CD4-positive, alpha-beta T cell (primary cell): ENCODE measurements around the gene MIPOL1. TPM values are rescaled to one million over a fixed set of nuclear protein-coding genes. Genes with fewer than 3 reads are reported as not detected.

Experiments
- ATAC-seq: fragments of 200-7000 bp; cut with Tn5 transposase; one replicate; pipeline ENCODE4 v1.10.0; 2022; ENCODE audit warnings: mild to moderate bottlenecking; ENCODE audit not compliant: poor library complexity
- CTCF ChIA-PET: fragments of 350-600 bp; sonication (Branson Sonifier 250); formaldehyde crosslinking; loops from one replicate; lab custom pipeline; 2021; ENCODE audit warnings: antibody characterized with exemption, inconsistent platforms; lab: Charles Lee
- POLR2A ChIA-PET: fragments of 350-600 bp; sonication (Branson Sonifier 250); formaldehyde crosslinking; loops from one replicate; lab custom pipeline; 2021; ENCODE audit warnings: antibody characterized with exemption, inconsistent platforms; lab: Charles Lee
- DNase-seq, 14 experiments: peaks; one replicate each; pipeline ENCODE4 v3.0.0-alpha.2; 2013 to 2020; ENCODE audit warnings: mixed read lengths in 2 of 14
- H3K27ac ChIP-seq, 2 donors: one replicate each; pipeline versions ENCODE4 v1.5.1 to v1.7.0; 2013; ENCODE audit warnings: low read length in 2 of 2, low read depth in 1 of 2, mild to moderate bottlenecking in 1 of 2
- H3K27me3 ChIP-seq, 2 experiments: 1 replicate in 1 of 2; 2 replicates in 1 of 2; pipeline versions ENCODE4 v1.6.1 to v1.7.0; 2013; ENCODE audit warnings: low read length in 2 of 2, control low read depth in 1 of 2, mild to moderate bottlenecking in 1 of 2, moderate library complexity in 1 of 2; ENCODE audit not compliant: insufficient read depth in 2 of 2, control insufficient read depth in 1 of 2
- H3K36me3 ChIP-seq: one replicate; pipeline ENCODE4 v1.6.1; 2013; ENCODE audit warnings: low read length, control low read depth; ENCODE audit not compliant: insufficient read depth
- H3K4me1 ChIP-seq: one replicate; pipeline ENCODE4 v1.6.1; 2013; ENCODE audit warnings: low read length, control low read depth; ENCODE audit not compliant: insufficient read depth
- H3K4me3 ChIP-seq: one replicate; pipeline ENCODE4 v1.5.1; 2013; ENCODE audit warnings: mild to moderate bottlenecking, low read length, moderate library complexity
- H3K9me3 ChIP-seq, 2 experiments: 1 replicate in 1 of 2; 2 replicates in 1 of 2; pipeline versions ENCODE4 v1.6.1 to v1.7.0; 2013; ENCODE audit warnings: low read length in 2 of 2, mild to moderate bottlenecking in 2 of 2, control low read depth in 1 of 2, moderate library complexity in 1 of 2; ENCODE audit not compliant: control insufficient read depth in 1 of 2, insufficient read depth in 1 of 2
- H3K27ac Mint-ChIP-seq: one replicate; pipeline ENCODE4 v1.8.0; 2020; ENCODE audit warnings: mixed read lengths
- H3K27me3 Mint-ChIP-seq: one replicate; pipeline ENCODE4 v1.8.0; 2021; ENCODE audit warnings: mixed read lengths
- H3K36me3 Mint-ChIP-seq: one replicate; pipeline ENCODE4 v1.8.0; 2021; ENCODE audit warnings: low read depth, mixed read lengths
- H3K4me1 Mint-ChIP-seq: one replicate; pipeline ENCODE4 v1.8.0; 2021; ENCODE audit warnings: low read depth, mixed read lengths
- H3K4me3 Mint-ChIP-seq: one replicate; pipeline ENCODE4 v1.8.0; 2020; ENCODE audit warnings: mild to moderate bottlenecking, mixed read lengths
- H3K9me3 Mint-ChIP-seq: one replicate; pipeline ENCODE4 v1.8.0; 2020; ENCODE audit warnings: mixed read lengths
- intact Hi-C, 2 experiments: fragments of 100-400 bp; cut with DNase I in 1 of 2; cut with micrococcal nuclease in 1 of 2; formaldehyde crosslinking; loops; one replicate each; pipeline versions ENCODE4 v1.15.1 to v1.9.0; 2023 to 2025; cut with DNase I, micrococcal nuclease
- total RNA-seq, 174 experiments: library from RNA in 2 of 174; stranded (reverse) in 2 of 174; gene quantifications; one replicate each; pipeline ENCODE4 v1.2.3 and lab custom pipeline; 2021 to 2026
- TF ChIP-seq, protein P1 (sequence below): fragments of 200-600 bp; IDR thresholded peaks from one replicate; pipeline ENCODE4 v1.8.0; 2022; ENCODE audit warnings: antibody characterized with exemption, mild to moderate bottlenecking

MIPOL1 gene
- total RNA-seq, 2 experiments from 2014 or later: 0.30 TPM; not detected in 1

DNA sequence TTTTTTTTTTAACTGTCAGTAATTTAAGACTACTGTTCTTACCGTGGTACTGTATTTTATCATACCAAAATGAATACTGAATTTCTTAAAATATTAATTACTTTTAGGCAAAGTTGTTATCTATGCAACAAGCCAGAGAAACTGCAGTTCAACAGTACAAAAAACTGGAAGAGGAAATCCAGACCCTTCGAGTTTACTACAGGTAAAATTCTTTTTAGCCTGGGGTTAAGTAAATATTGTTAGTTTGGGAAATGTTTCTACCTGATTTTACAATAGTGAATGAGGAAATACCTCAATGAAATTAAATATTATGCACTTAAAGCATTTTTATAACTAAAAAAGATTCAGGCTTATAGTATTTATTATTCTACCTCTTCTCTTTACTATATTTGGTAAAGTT lies 225.0 kb downstream of the MIPOL1 start:
- TF ChIP-seq, protein P1, sequence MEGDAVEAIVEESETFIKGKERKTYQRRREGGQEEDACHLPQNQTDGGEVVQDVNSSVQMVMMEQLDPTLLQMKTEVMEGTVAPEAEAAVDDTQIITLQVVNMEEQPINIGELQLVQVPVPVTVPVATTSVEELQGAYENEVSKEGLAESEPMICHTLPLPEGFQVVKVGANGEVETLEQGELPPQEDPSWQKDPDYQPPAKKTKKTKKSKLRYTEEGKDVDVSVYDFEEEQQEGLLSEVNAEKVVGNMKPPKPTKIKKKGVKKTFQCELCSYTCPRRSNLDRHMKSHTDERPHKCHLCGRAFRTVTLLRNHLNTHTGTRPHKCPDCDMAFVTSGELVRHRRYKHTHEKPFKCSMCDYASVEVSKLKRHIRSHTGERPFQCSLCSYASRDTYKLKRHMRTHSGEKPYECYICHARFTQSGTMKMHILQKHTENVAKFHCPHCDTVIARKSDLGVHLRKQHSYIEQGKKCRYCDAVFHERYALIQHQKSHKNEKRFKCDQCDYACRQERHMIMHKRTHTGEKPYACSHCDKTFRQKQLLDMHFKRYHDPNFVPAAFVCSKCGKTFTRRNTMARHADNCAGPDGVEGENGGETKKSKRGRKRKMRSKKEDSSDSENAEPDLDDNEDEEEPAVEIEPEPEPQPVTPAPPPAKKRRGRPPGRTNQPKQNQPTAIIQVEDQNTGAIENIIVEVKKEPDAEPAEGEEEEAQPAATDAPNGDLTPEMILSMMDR: no peak
- Histone ChIP-seq H3K4me1 (no peaks in the 10 kb centered on the region), H3K27me3 (no peaks in the 10 kb centered on the region), H3K4me3 (no peak overlapping the region), H3K27ac (no peak overlapping the region), H3K9me3 (no peaks in the 10 kb centered on the region), H3K36me3 (no peaks in the 10 kb centered on the region)
- Mint-ChIP-seq H3K4me3 (no peak overlapping the region), H3K36me3 (no peaks in the 10 kb centered on the region), H3K9me3 (peaks cover 9% of the 10 kb centered on the region), H3K27me3 (no peaks in the 10 kb centered on the region), H3K27ac (no peak overlapping the region), H3K4me1 (no peaks in the 10 kb centered on the region)
- ATAC-seq: no peak
- ChIA-PET CTCF (no interaction called here), POLR2A (no interaction called here)
- intact Hi-C loops: no loop called here
- DNase-seq: no peak

GRCh38 chr14:37428954-37429353 lies 231.2 kb downstream of the MIPOL1 start:
- DNase-seq (no peak), ATAC-seq (no peak)
- CTCF ChIA-PET: interaction anchor here (1.2 kb wide), 1 partner anchor 8 kb away, joined by 3 read pairs; no protein-coding TSS in a partner anchor
- Histone ChIP-seq H3K4me3 (no peak overlapping the region), H3K9me3 (peaks cover 0 to 5% of the 10 kb centered on the region in 2 experiments), H3K27me3 (no peaks in the 10 kb centered on the region), H3K4me1 (no peaks in the 10 kb centered on the region), H3K27ac (no peak overlapping the region), H3K36me3 (no peaks in the 10 kb centered on the region)
- Mint-ChIP-seq H3K27ac (no peak overlapping the region), H3K27me3 (no peaks in the 10 kb centered on the region), H3K36me3 (no peaks in the 10 kb centered on the region), H3K4me1 (no peaks in the 10 kb centered on the region), H3K4me3 (no peak overlapping the region), H3K9me3 (peaks cover 2% of the 10 kb centered on the region)
- intact Hi-C loops: no loop called here
- TF ChIP-seq, protein P1: no peak
- POLR2A ChIA-PET: no interaction called here

GRCh38 chr14:37429618-37430017 lies 231.9 kb downstream of the MIPOL1 start:
- no peaks in the 10 kb centered on the region for H3K27me3 Mint-ChIP-seq
- ChIA-PET POLR2A (no interaction called here), CTCF (no interaction called here)
- H3K27ac ChIP-seq: no peak overlapping the region
- no peak overlapping the region for H3K4me3 Mint-ChIP-seq
- no peak overlapping the region for H3K27ac Mint-ChIP-seq
- H3K36me3 ChIP-seq: no peaks in the 10 kb centered on the region
- intact Hi-C loops: no loop called here
- H3K4me1 Mint-ChIP-seq: no peaks in the 10 kb centered on the region
- H3K27me3 ChIP-seq: no peaks in the 10 kb centered on the region
- TF ChIP-seq, protein P1: no peak
- H3K36me3 Mint-ChIP-seq: no peaks in the 10 kb centered on the region
- H3K9me3 ChIP-seq: peaks cover 0 to 5% of the 10 kb centered on the region in 2 experiments
- no peak overlapping the region for H3K4me3 ChIP-seq
- DNase-seq: no peak
- ATAC-seq: no peak
- no peaks in the 10 kb centered on the region for H3K4me1 ChIP-seq
- H3K9me3 Mint-ChIP-seq: no peaks in the 10 kb centered on the region
